ENCODE measurements around the gene ACOT13. TPM values are rescaled to one million over a fixed set of nuclear protein-coding genes. Genes with fewer than 3 reads are reported as not detected.

Gene ACOT13
- total and polyA plus RNA-seq, 2 of the 4 experiments (the other 2 are of a cell fraction): 3.6 to 25.7 TPM

DNA sequence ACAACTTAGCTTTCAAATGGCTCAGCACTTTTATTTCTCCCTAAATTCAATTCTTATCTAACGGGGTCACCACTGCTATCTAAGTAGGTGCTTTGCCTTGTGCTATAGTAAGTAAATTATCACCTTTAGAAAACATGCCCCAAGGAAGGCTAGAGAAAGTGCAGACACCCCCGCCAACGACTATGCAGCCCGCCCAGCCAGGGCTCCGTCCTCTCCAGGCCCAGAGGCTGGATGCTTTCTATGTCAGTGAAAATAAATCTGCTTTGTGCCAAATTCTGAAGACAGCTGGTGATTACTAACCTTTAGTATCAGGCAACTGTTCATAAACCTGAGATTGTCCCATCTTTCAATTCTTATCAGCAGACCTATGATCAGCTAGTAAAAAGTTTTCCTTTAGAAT is 35.2 kb upstream of the ACOT13 start:
- intact Hi-C loops (cut with micrococcal nuclease) (no loop called here), dilution Hi-C loops (cut with HindIII; ENCODE audit: low sequenced_read_pairs, unreplicated experiment) (no loop called here), in situ Hi-C loops (cut with MboI; ENCODE audit: low sequenced_read_pairs) (no loop called here)
- no peak overlapping the region for H2BK5ac ChIP-seq (ENCODE audit: low read depth, low read length, poor library complexity, severe bottlenecking)
- no peak overlapping the region for H2AK5ac ChIP-seq (ENCODE audit: low read depth, low read length)
- CTCF ChIA-PET: no interaction called here
- H3K27me3 ChIP-seq (ENCODE audit: control insufficient read depth, insufficient read depth, low read length): peaks cover 1% of the 10 kb centered on the region
- ATAC-seq (ENCODE audit: low read depth) (no peak), DNase-seq (no peak)
- H3K9ac ChIP-seq (ENCODE audit: low read depth, low read length): no peak overlapping the region
- no peak for TF ChIP-seq BHLHE40 (IDR thresholded peaks at IDR 0.05; ENCODE audit: low read depth, low read length)
- no peak for TF ChIP-seq RFX5 (IDR thresholded peaks at IDR 0.05; ENCODE audit: low read depth, low read length)
- H3K9me3 ChIP-seq (ENCODE audit: control insufficient read depth, insufficient read depth, low read length): no peaks in the 10 kb centered on the region
- no peak overlapping the region for H3K56ac ChIP-seq (ENCODE audit: extremely low read depth, insufficient read depth, low read length)
- no TSS peak for BruUV-seq (replicated peaks)
- no peak overlapping the region for H2BK120ac ChIP-seq (ENCODE audit: low read depth, low read length)
- no peak overlapping the region for H3K27ac ChIP-seq (ENCODE audit: insufficient read depth, low read length)
- no peak overlapping the region for H4K91ac ChIP-seq (ENCODE audit: insufficient read depth, low read depth, low read length)
- no peak overlapping the region for H4K8ac ChIP-seq (ENCODE audit: low read depth in 2 of 2, low read length in 2 of 2)
- H3K4me3 ChIP-seq (ENCODE audit: insufficient read depth, low read depth, low read length): no peak overlapping the region
- no peak overlapping the region for H3K14ac ChIP-seq (replicated peaks; ENCODE audit: low read depth, low read length)
- H3K36me3 ChIP-seq (ENCODE audit: control insufficient read depth, insufficient read depth, low read length): no peaks in the 10 kb centered on the region
- no peak overlapping the region for H3K18ac ChIP-seq (ENCODE audit: low read depth, low read length)
- no peaks in the 10 kb centered on the region for H4K20me1 ChIP-seq (ENCODE audit: insufficient read depth, low read length)
- H2BK15ac ChIP-seq (ENCODE audit: low read depth, low read length): no peak overlapping the region
- no peaks in the 10 kb centered on the region for H3K9me1 ChIP-seq (ENCODE audit: insufficient read depth, low read length)
- POLR2A ChIA-PET (ENCODE audit: unreplicated experiment): no interaction called here
- H3K4me1 ChIP-seq (ENCODE audit: control insufficient read depth, insufficient read depth, low read length): no peaks in the 10 kb centered on the region
- H2AK9ac ChIP-seq (replicated peaks; ENCODE audit: low read depth, low read length, poor library complexity): no peak overlapping the region
- no peak overlapping the region for H3K4ac ChIP-seq (ENCODE audit: low read depth, low read length)
- H2BK20ac ChIP-seq (ENCODE audit: low read depth, low read length): no peak overlapping the region
- H3K4me2 ChIP-seq (ENCODE audit: low read depth, low read length): no peak overlapping the region
- H4K5ac ChIP-seq (ENCODE audit: low read depth, low read length): no peak overlapping the region
- no peak overlapping the region for H3K23ac ChIP-seq (ENCODE audit: low read depth, low read length)
- no peaks in the 10 kb centered on the region for H3K79me1 ChIP-seq (ENCODE audit: low read depth in 1 of 2, low read length in 2 of 2)
- H2AFZ ChIP-seq (replicated peaks; ENCODE audit: low read length, poor library complexity): no peak overlapping the region
- 0% methylated on average over 1 of the region's 5 CpGs; no CpG with 5 or more reads in 1 of the 2 experiments for WGBS, 2 experiments (ENCODE audit: extremely low coverage in 2 of 2, insufficient read length in 1 of 2)
